ENCODE data around the gene SFRP2. TPM values are rescaled to one million over a fixed set of nuclear protein-coding genes. Genes with fewer than 3 reads are reported as not detected.

The SFRP2 gene
- total and polyA plus RNA-seq, 9 donors: 0.63 to 96.2 (median 11.7) TPM; not detected in 3

- H3K27ac ChIP-seq: no peak overlapping the region
- no peaks in the 10 kb centered on the region for H3K9me3 ChIP-seq
- intact Hi-C loops (cut with DNase I): no loop called here
- no peak for DNase-seq
- H3K4me3 ChIP-seq: no peak overlapping the region
- no peaks in the 10 kb centered on the region for H3K27me3 ChIP-seq
- 5 to 22% (median 8%) methylated on average over 3 of the region's 3 CpGs for WGBS, 3 donors
- TF ChIP-seq EP300 (IDR thresholded peaks at IDR 0.05) (no peak), POLR2A (IDR thresholded peaks at IDR 0.05) (no peak), CTCF (IDR thresholded peaks at IDR 0.05) (no peak)
- H3K36me3 ChIP-seq: no peaks in the 10 kb centered on the region
- no peaks in the 10 kb centered on the region for H3K4me1 ChIP-seq (ENCODE audit: insufficient read depth)
Measured at GRCh38 chr4:153804722-153805121, 15.8 kb upstream of the SFRP2 start.

GRCh38 chr4:153799694-153800074, 10.8 kb upstream of the SFRP2 start:
- Histone ChIP-seq H3K36me3 (no peaks in the 10 kb centered on the region), H3K27ac (no peak overlapping the region), H3K4me3 (no peak overlapping the region), H3K9me3 (no peaks in the 10 kb centered on the region), H3K4me1 (ENCODE audit: insufficient read depth) (no peaks in the 10 kb centered on the region), H3K27me3 (no peaks in the 10 kb centered on the region)
- no peak for DNase-seq
- intact Hi-C loops (cut with DNase I): no loop called here
- TF ChIP-seq CTCF (IDR thresholded peaks at IDR 0.05): no peak
- no peak for TF ChIP-seq POLR2A (IDR thresholded peaks at IDR 0.05)
- no peak for TF ChIP-seq EP300 (IDR thresholded peaks at IDR 0.05)
- WGBS, 3 donors: 6 to 8% (median 8%) methylated on average over 2 of the region's 2 CpGs

GRCh38 chr4:153798901-153799693, 10.2 kb upstream of the SFRP2 start:
- Histone ChIP-seq H3K27ac (no peak overlapping the region), H3K4me1 (ENCODE audit: insufficient read depth) (no peaks in the 10 kb centered on the region), H3K4me3 (no peak overlapping the region), H3K9me3 (no peaks in the 10 kb centered on the region), H3K27me3 (no peaks in the 10 kb centered on the region), H3K36me3 (no peaks in the 10 kb centered on the region)
- DNase-seq: no peak
- 42 to 58% (median 49%) methylated on average over 3 of the region's 3 CpGs for WGBS, 3 donors
- intact Hi-C loops (cut with DNase I): no loop called here
- TF ChIP-seq POLR2A (IDR thresholded peaks at IDR 0.05): no peak

- H3K27ac ChIP-seq: no peak overlapping the region
- no peaks in the 10 kb centered on the region for H3K27me3 ChIP-seq
- H3K36me3 ChIP-seq: no peaks in the 10 kb centered on the region
- DNase-seq: no peak
- no peak overlapping the region for H3K4me3 ChIP-seq
- H3K4me1 ChIP-seq (ENCODE audit: insufficient read depth): no peaks in the 10 kb centered on the region
- intact Hi-C loops (cut with DNase I): no loop called here
- WGBS, 3 donors: 32 to 43% (median 36%) methylated on average over 3 of the region's 3 CpGs
- H3K9me3 ChIP-seq: no peaks in the 10 kb centered on the region
- TF ChIP-seq CTCF (IDR thresholded peaks at IDR 0.05): no peak
- TF ChIP-seq EP300 (IDR thresholded peaks at IDR 0.05): no peak
- TF ChIP-seq POLR2A (IDR thresholded peaks at IDR 0.05): no peak
Measured at GRCh38 chr4:153798420-153798819, 9.5 kb upstream of the SFRP2 start.

- Histone ChIP-seq H3K27ac (no peak overlapping the region), H3K27me3 (no peaks in the 10 kb centered on the region), H3K36me3 (no peaks in the 10 kb centered on the region), H3K4me1 (ENCODE audit: insufficient read depth) (peaks cover 5% of the 10 kb centered on the region), H3K9me3 (no peaks in the 10 kb centered on the region), H3K4me3 (no peak overlapping the region)
- intact Hi-C loops (cut with DNase I): no loop called here
- no peak for DNase-seq
- 79 to 82% (median 82%) methylated on average over 5 of the region's 5 CpGs for WGBS, 3 donors
- TF ChIP-seq POLR2A (IDR thresholded peaks at IDR 0.05) (no peak), EP300 (IDR thresholded peaks at IDR 0.05) (no peak), CTCF (IDR thresholded peaks at IDR 0.05) (no peak)
Measured at GRCh38 chr4:153794006-153794405, 5.1 kb upstream of the SFRP2 start.
